Measurements from ENCODE around the gene GTF2H4. TPM values are rescaled to one million over a fixed set of nuclear protein-coding genes. Genes with fewer than 3 reads are reported as not detected.

Gene GTF2H4
- total RNA-seq, 4 donors from 2014 or later: 5.7 to 20.7 (median 7.5) TPM

DNA sequence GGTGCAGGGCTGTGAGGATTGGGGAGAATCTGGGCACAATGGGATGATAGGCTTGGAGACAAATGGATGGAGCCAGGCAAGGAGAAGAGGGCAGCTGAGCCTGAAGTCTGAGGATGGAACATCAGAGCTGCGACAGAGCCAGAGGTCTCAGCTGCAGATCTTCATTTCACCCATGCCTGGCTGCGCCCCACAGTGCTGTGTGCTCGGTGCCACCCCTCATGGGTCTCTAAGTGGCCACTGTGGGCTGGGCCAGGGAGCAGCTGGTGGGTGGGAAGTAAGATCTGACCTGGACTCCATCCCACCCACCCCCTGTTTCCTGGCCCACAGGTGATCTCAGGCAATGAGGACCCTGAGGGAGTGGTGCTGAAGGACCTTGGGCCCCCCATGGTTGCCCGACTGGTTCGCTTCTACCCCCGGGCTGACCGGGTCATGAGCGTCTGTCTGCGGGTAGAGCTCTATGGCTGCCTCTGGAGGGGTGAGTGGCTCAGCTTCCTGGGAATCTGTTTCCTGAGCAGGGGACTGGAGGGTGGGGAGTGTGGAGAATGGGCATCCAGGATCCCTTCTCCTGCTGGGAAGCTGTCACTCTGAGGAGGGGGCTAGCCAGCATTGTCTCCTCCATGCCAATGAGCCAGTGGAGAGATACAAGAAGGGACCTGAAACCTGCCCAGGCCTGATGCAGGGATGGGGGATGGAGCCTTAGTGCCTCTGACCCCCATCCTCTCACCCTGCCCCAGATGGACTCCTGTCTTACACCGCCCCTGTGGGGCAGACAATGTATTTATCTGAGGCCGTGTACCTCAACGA, 17.2 kb upstream of the GTF2H4 start:
- peaks cover 0 to 71% of the 10 kb centered on the region in 2 donors for H3K36me3 ChIP-seq
- DNase-seq (no peak), ATAC-seq (no peak)
- TF ChIP-seq POLR2A (IDR thresholded peaks at IDR 0.05): no peak
- TF ChIP-seq, protein P1, sequence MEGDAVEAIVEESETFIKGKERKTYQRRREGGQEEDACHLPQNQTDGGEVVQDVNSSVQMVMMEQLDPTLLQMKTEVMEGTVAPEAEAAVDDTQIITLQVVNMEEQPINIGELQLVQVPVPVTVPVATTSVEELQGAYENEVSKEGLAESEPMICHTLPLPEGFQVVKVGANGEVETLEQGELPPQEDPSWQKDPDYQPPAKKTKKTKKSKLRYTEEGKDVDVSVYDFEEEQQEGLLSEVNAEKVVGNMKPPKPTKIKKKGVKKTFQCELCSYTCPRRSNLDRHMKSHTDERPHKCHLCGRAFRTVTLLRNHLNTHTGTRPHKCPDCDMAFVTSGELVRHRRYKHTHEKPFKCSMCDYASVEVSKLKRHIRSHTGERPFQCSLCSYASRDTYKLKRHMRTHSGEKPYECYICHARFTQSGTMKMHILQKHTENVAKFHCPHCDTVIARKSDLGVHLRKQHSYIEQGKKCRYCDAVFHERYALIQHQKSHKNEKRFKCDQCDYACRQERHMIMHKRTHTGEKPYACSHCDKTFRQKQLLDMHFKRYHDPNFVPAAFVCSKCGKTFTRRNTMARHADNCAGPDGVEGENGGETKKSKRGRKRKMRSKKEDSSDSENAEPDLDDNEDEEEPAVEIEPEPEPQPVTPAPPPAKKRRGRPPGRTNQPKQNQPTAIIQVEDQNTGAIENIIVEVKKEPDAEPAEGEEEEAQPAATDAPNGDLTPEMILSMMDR (IDR thresholded peaks at IDR 0.05 in 4 of 5, conservative IDR thresholded peaks at IDR 0.05 in 1 of 5): no peak
- H3K27ac ChIP-seq: no peak overlapping the region
- peaks cover 30 to 33% of the 10 kb centered on the region in 2 donors for H3K4me1 ChIP-seq
- no peak overlapping the region for H3K4me3 ChIP-seq
- H3K9me3 ChIP-seq: no peaks in the 10 kb centered on the region
- no peaks in the 10 kb centered on the region for H3K27me3 ChIP-seq
- intact Hi-C loops (cut with DNase I; ENCODE audit: low total_unique reads): no loop called here
- in situ Hi-C loops (cut with MboI; ENCODE audit: low sequenced_read_pairs in 4 of 4): loop anchor here in 1 of 4 donors (25.0 kb wide), 1 partner anchor 154 kb away; the partner anchor contains the start of genes FLOT1 and IER3

DNA sequence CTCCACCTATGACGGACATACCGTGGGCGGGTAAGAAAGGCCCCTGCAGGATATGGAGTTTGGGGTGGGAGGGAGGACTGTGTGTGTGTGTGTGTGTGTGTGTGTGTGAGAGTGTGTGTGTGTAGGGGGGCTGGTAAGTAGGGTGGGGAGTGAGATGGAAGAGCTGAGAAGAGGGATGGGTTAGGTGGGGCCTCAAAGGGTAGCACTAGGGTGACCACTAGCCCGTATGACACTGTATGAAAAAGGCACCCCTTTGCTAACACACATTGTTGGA, 16.6 kb upstream of the GTF2H4 start:
- H3K36me3 ChIP-seq: peaks cover 0 to 76% of the 10 kb centered on the region in 2 donors
- intact Hi-C loops (cut with DNase I; ENCODE audit: low total_unique reads): no loop called here
- no peak for ATAC-seq

DNA sequence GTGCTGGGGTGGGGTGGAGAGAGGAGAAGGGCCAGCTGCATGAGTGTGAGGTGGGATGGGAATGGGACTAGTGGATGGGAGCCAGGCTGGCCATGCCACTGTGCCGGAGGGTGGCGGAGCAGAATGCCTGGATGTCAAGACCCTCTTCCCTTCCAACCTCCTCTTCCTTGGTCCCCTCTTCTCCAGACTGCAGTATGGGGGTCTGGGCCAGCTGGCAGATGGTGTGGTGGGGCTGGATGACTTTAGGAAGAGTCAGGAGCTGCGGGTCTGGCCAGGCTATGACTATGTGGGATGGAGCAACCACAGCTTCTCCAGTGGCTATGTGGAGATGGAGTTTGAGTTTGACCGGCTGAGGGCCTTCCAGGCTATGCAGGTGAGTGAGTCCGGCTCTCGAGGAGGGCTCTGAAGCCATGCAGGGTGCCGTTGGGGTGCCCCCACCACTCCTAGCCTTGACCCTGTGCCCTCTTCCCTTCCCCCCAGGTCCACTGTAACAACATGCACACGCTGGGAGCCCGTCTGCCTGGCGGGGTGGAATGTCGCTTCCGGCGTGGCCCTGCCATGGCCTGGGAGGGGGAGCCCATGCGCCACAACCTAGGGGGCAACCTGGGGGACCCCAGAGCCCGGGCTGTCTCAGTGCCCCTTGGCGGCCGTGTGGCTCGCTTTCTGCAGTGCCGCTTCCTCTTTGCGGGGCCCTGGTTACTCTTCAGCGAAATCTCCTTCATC, 16.0 kb upstream of the GTF2H4 start:
- Histone ChIP-seq H3K36me3 (peaks cover 0 to 81% of the 10 kb centered on the region in 2 donors), H3K4me1 (peaks cover 18 to 22% of the 10 kb centered on the region in 2 donors), H3K27ac (no peak overlapping the region), H3K4me3 (no peak overlapping the region), H3K9me3 (no peaks in the 10 kb centered on the region), H3K27me3 (no peaks in the 10 kb centered on the region)
- intact Hi-C loops (cut with DNase I; ENCODE audit: low total_unique reads) (no loop called here), in situ Hi-C loops (cut with MboI; ENCODE audit: low sequenced_read_pairs in 4 of 4) (loop anchor here in 1 of 4 donors (25.0 kb wide), 1 partner anchor 155 kb away; the partner anchor contains the start of genes FLOT1 and IER3)
- TF ChIP-seq, protein P1 (IDR thresholded peaks at IDR 0.05 in 4 of 5, conservative IDR thresholded peaks at IDR 0.05 in 1 of 5): no peak
- no peak for TF ChIP-seq POLR2A (IDR thresholded peaks at IDR 0.05)
- no peak for ATAC-seq
- no peak for DNase-seq

More for the DNA sequence above, 16.6 kb upstream of the GTF2H4 start:
- H3K4me1 ChIP-seq: peaks cover 24 to 28% of the 10 kb centered on the region in 2 donors
- no peak overlapping the region for H3K4me3 ChIP-seq
- no peak for TF ChIP-seq POLR2A (IDR thresholded peaks at IDR 0.05)
- H3K9me3 ChIP-seq: no peaks in the 10 kb centered on the region
- no peaks in the 10 kb centered on the region for H3K27me3 ChIP-seq
- DNase-seq: no peak
- H3K27ac ChIP-seq: no peak overlapping the region
- in situ Hi-C loops (cut with MboI; ENCODE audit: low sequenced_read_pairs in 4 of 4): loop anchor here in 1 of 4 donors (25.0 kb wide), 1 partner anchor 154 kb away; the partner anchor contains the start of genes FLOT1 and IER3

DNA sequence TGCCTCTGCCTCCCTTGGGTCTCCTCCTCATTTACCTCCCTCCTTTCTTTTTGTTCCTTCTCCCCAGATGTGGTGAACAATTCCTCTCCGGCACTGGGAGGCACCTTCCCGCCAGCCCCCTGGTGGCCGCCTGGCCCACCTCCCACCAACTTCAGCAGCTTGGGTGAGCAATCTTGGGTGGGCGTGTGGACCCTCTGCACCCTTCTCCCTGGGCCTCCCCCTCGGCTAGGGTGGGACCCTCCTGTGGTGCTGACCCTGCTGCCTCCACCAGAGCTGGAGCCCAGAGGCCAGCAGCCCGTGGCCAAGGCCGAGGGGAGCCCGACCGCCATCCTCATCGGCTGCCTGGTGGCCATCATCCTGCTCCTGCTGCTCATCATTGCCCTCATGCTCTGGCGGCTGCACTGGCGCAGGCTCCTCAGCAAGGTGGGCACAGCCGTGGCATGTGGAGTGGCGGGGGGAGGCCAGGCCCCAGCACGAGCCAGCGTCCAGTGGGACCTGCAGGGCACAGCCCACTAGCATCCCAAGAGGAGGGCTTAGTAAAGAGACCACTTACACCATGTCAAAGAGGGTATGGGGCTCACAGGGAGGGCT, 14.9 kb upstream of the GTF2H4 start:
- Histone ChIP-seq H3K36me3 (peaks cover 0 to 92% of the 10 kb centered on the region in 2 donors), H3K9me3 (no peaks in the 10 kb centered on the region), H3K27me3 (no peaks in the 10 kb centered on the region), H3K4me3 (no peak overlapping the region), H3K27ac (no peak overlapping the region), H3K4me1 (peaks cover 9 to 11% of the 10 kb centered on the region in 2 donors)
- ATAC-seq: no peak
- no peak for TF ChIP-seq POLR2A (IDR thresholded peaks at IDR 0.05)
- TF ChIP-seq, protein P1 (IDR thresholded peaks at IDR 0.05 in 4 of 5, conservative IDR thresholded peaks at IDR 0.05 in 1 of 5): no peak
- intact Hi-C loops (cut with DNase I; ENCODE audit: low total_unique reads): no loop called here
- in situ Hi-C loops (cut with MboI; ENCODE audit: low sequenced_read_pairs in 4 of 4): loop anchor here in 1 of 4 donors (25.0 kb wide), 1 partner anchor 156 kb away; the partner anchor contains the start of genes FLOT1 and IER3
- DNase-seq: no peak
